ENCODE measurements around the gene IKZF5. TPM values are rescaled to one million over a fixed set of nuclear protein-coding genes. Genes with fewer than 3 reads are reported as not detected.

IKZF5 gene
- polyA plus RNA-seq, 3 donors, result 8.6 to 12.8 (median 9.8) TPM

DNA sequence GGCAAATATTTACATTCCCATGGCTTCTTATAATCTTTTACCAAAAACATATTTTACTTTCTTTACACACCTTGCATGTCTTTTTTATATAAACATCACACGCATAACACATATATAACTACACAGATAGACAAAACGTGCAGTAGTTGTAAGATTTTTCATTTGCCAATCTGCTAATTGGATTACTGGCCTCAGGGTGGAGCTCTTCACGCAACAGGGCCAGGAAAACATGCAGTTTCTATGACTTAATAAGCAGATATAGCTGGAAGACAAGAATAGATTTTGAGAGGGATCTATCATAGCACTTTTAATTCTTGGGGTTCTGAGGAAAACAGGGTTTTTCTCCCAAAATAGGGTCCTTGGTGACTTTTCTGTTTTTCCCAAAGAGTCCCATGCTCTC, 12.9 kb upstream of the IKZF5 start:
- DNase-seq, result no peak
- H3K27ac Mint-ChIP-seq, result no peak overlapping the region
- peaks cover 0 to 4% (median 0%) of the 10 kb centered on the region in 7 donors for H3K9me3 Mint-ChIP-seq
- Histone ChIP-seq H3K36me3 (replicated peaks in 1 of 2; ENCODE audit: control insufficient read depth in 1 of 2, insufficient read depth in 2 of 2, low read length in 2 of 2) (no peaks in the 10 kb centered on the region), H3K4me3 (replicated peaks in 1 of 3; ENCODE audit: low read depth in 2 of 3, low read length in 3 of 3) (no peak overlapping the region), H3K4me2 (replicated peaks; ENCODE audit: extremely low read depth, low read length, poor library complexity, severe bottlenecking) (no peak overlapping the region), H3K9me3 (replicated peaks in 1 of 2; ENCODE audit: control insufficient read depth in 1 of 2, insufficient read depth in 1 of 2, low read length in 2 of 2) (no peaks in the 10 kb centered on the region), H3K4me1 (ENCODE audit: control insufficient read depth in 1 of 2, insufficient read depth in 2 of 2, low read length in 2 of 2) (no peaks in the 10 kb centered on the region), H3K79me2 (ENCODE audit: insufficient read depth, low read length) (no peaks in the 10 kb centered on the region), H4K20me1 (ENCODE audit: insufficient read depth, low read length) (no peaks in the 10 kb centered on the region), H2AFZ (ENCODE audit: insufficient read depth, low read depth, low read length, poor library complexity, severe bottlenecking) (no peak overlapping the region), H3K27ac (ENCODE audit: low read depth in 1 of 2, low read length in 2 of 2) (no peak overlapping the region), H3K9ac (ENCODE audit: insufficient read depth, low read length, poor library complexity, severe bottlenecking) (no peak overlapping the region), H3K27me3 (ENCODE audit: control insufficient read depth in 2 of 2, insufficient read depth in 2 of 2, low read length in 2 of 2) (no peaks in the 10 kb centered on the region)
- no peaks in the 10 kb centered on the region for H3K4me1 Mint-ChIP-seq
- TF ChIP-seq, protein P1, sequence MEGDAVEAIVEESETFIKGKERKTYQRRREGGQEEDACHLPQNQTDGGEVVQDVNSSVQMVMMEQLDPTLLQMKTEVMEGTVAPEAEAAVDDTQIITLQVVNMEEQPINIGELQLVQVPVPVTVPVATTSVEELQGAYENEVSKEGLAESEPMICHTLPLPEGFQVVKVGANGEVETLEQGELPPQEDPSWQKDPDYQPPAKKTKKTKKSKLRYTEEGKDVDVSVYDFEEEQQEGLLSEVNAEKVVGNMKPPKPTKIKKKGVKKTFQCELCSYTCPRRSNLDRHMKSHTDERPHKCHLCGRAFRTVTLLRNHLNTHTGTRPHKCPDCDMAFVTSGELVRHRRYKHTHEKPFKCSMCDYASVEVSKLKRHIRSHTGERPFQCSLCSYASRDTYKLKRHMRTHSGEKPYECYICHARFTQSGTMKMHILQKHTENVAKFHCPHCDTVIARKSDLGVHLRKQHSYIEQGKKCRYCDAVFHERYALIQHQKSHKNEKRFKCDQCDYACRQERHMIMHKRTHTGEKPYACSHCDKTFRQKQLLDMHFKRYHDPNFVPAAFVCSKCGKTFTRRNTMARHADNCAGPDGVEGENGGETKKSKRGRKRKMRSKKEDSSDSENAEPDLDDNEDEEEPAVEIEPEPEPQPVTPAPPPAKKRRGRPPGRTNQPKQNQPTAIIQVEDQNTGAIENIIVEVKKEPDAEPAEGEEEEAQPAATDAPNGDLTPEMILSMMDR (IDR thresholded peaks at IDR 0.05), result peak; percentile 20
- no peak overlapping the region for H3K4me3 Mint-ChIP-seq
- no CpG with 5 or more reads among the region's 3 CpGs for WGBS (ENCODE audit: insufficient coverage)
- peaks cover 0 to 2% (median 0%) of the 10 kb centered on the region in 3 donors for H3K27me3 Mint-ChIP-seq (ENCODE audit: low read depth in 3 of 3)
- no peaks in the 10 kb centered on the region for H3K36me3 Mint-ChIP-seq
- intact Hi-C loops (cut with micrococcal nuclease), result no loop called here

DNA sequence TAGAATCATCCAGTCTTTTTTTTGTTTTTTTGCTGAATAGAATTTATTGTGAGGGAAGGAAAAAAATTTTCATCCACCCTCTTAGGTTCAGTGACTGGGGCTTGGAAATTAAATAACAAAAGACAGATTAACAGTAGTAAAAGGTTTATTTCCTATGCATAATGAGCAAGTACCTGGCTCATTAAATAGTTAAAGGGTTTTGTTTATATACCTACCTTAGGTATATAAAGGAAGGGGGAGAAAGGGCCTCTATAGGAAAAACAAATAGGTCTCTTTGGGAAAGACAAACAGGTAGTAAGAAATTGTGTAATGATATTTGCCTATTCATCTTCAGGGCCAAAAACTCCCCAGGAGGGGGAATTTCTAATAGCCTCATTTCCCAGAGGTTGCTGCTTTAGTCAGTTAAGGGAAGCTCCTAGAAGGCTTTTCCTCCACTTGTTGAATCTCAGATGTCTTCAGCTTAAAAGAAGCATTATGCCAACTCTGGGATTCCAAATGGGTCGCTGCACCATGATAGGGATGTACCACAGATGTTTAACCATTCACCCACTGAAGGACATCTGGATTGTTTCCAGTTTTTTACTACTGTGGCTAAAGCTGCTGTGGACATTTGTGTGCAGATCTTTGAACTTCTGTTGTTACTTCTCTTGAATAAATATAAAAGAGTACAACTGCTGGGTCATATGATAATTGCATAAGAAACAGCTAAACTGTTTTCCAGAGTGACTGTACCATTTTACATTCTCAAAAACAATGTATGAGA, 11.5 kb upstream of the IKZF5 start:
- H3K4me2 ChIP-seq (replicated peaks; ENCODE audit: extremely low read depth, low read length, poor library complexity, severe bottlenecking), result no peak overlapping the region
- no CpG with 5 or more reads among the region's 1 CpG for WGBS (ENCODE audit: insufficient coverage)
- TF ChIP-seq, protein P1 (IDR thresholded peaks at IDR 0.05), result no peak
- H3K36me3 ChIP-seq (replicated peaks in 1 of 2; ENCODE audit: control insufficient read depth in 1 of 2, insufficient read depth in 2 of 2, low read length in 2 of 2), result no peaks in the 10 kb centered on the region
- Mint-ChIP-seq H3K27ac (no peak overlapping the region), H3K36me3 (no peaks in the 10 kb centered on the region), H3K4me3 (no peak overlapping the region), H3K27me3 (ENCODE audit: low read depth in 3 of 3) (peaks cover 0 to 2% (median 0%) of the 10 kb centered on the region in 3 donors), H3K9me3 (peaks cover 0 to 4% (median 1%) of the 10 kb centered on the region in 7 donors), H3K4me1 (no peaks in the 10 kb centered on the region)
- no peaks in the 10 kb centered on the region for H3K79me2 ChIP-seq (ENCODE audit: insufficient read depth, low read length)
- H3K4me1 ChIP-seq (ENCODE audit: control insufficient read depth in 1 of 2, insufficient read depth in 2 of 2, low read length in 2 of 2), result no peaks in the 10 kb centered on the region
- no peak overlapping the region for H3K27ac ChIP-seq (ENCODE audit: low read depth in 1 of 2, low read length in 2 of 2)
- no peak overlapping the region for H3K9ac ChIP-seq (ENCODE audit: insufficient read depth, low read length, poor library complexity, severe bottlenecking)
- no peak for DNase-seq
- H4K20me1 ChIP-seq (ENCODE audit: insufficient read depth, low read length), result no peaks in the 10 kb centered on the region
- H3K9me3 ChIP-seq (replicated peaks in 1 of 2; ENCODE audit: control insufficient read depth in 1 of 2, insufficient read depth in 1 of 2, low read length in 2 of 2), result no peaks in the 10 kb centered on the region
- H2AFZ ChIP-seq (ENCODE audit: insufficient read depth, low read depth, low read length, poor library complexity, severe bottlenecking), result no peak overlapping the region
- no peak overlapping the region for H3K4me3 ChIP-seq (replicated peaks in 1 of 3; ENCODE audit: low read depth in 2 of 3, low read length in 3 of 3)
- intact Hi-C loops (cut with micrococcal nuclease), result no loop called here
- no peaks in the 10 kb centered on the region for H3K27me3 ChIP-seq (ENCODE audit: control insufficient read depth in 2 of 2, insufficient read depth in 2 of 2, low read length in 2 of 2)
